ENCODE data around the gene CCNDBP1.
"Not testable (repeated sequence)": the region's sequence is repeated elsewhere in the genome, so short reads cannot be mapped to it uniquely, and the experiment has no call there.

CCNDBP1 gene

DNA sequence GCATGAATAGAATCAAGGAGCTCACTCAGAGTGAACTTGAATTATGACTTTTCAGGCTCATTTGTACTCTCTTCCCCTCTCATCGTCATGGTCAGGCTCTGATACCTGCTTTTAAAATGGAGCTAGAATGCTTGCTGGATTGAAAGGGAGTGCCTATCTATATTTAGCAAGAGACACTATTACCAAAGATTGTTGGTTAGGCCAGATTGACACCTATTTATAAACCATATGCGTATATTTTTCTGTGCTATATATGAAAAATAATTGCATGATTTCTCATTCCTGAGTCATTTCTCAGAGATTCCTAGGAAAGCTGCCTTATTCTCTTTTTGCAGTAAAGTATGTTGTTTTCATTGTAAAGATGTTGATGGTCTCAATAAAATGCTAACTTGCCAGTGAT, 9.6 kb downstream of the CCNDBP1 start:
- no peak for DNase-seq

- DNase-seq, result no peak
Measured at GRCh38 chr15:43196760-43197548, 11.8 kb downstream of the CCNDBP1 start.

- DNase-seq, result not testable (repeated sequence)
Measured at GRCh38 chr15:43197773-43198172, 12.6 kb downstream of the CCNDBP1 start.

DNA sequence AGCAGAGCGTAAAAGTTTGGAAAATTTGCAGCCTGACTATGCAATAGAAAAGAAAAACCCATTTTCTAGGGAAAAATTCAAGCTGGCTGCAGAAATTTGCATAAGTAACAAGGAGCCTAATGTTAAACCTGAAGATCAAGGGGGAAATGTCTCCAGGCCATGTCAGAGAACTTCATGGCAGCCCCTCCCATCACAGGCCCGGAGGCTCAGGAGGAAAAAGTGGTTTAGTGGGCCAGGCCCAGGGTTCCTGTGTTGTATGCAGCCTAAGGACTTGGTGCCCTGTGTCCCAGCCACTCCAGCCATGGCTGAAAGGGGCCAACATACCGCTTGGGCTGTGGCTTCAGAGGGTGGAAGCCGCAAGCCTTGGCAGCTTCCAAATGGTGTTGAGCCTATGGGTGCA, 13.4 kb downstream of the CCNDBP1 start:
- DNase-seq, result not testable (repeated sequence)

GRCh38 chr15:43198992-43199391, 13.8 kb downstream of the CCNDBP1 start:
- DNase-seq, result no peak

GRCh38 chr15:43199945-43200488, 14.8 kb downstream of the CCNDBP1 start:
- DNase-seq, result no peak

DNA sequence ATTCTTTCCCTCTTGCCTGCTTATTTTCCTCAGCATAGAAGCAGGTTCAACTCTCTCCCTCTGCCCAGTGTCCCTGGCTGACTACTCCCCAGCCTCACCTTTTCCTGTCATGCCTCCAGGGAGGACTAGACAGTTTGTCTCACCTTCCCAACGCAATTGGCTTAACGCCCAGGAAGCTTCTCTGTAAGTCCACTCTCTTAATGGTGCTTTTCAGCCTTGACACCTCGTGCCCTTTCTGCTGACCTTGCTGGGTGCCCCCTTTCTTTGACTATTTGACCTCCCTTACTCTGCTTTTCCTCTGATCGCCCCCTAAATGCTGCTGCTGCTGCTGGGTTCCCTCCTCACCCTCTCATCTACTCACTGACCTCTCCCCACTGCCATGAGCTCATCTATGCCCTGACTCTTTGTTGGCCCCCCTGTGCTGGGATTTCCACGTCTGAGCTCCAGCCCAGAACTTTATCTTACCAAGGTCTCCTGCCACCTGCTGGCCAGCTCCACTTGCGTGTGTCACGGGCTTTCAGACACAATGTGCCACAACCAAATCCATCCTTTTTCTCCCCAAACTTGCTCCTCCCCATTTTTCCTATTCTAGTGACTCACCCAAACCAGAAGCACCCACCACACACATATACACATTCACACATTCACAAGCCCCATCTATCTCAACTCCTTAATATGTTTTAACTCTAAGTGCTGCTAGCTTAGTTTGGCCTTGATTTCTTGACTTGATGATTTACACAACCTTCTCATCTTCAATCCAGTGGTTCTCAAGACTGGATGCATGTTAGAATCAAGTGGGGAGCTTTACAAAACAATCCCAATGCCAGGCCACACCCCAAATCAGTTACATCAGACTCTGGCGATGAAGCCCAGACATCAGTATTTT, 19.1 kb downstream of the CCNDBP1 start:
- DNase-seq, result peak; percentile 52

DNA sequence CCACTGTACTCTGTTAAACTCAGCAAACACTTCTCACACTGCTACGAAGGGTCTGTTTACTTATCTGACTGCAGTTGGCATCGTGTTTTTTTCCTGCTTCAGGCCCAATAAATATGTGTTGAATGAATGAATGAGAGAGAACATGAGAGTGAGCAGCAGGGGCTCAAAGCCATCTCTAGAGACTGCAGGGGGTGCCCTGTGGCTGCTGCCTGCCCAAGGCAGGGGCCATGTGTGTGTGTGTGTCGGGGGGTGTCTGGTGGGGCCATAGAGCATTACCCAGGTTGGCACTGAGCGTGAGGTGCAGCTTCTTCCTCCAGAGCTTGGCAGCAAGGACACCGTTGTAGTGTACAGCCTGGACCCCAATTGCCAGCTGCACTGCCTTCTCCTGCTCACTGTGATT, 20.9 kb downstream of the CCNDBP1 start:
- DNase-seq, result no peak

GRCh38 chr15:43207024-43207423, 21.8 kb downstream of the CCNDBP1 start:
- no peak for DNase-seq

DNA sequence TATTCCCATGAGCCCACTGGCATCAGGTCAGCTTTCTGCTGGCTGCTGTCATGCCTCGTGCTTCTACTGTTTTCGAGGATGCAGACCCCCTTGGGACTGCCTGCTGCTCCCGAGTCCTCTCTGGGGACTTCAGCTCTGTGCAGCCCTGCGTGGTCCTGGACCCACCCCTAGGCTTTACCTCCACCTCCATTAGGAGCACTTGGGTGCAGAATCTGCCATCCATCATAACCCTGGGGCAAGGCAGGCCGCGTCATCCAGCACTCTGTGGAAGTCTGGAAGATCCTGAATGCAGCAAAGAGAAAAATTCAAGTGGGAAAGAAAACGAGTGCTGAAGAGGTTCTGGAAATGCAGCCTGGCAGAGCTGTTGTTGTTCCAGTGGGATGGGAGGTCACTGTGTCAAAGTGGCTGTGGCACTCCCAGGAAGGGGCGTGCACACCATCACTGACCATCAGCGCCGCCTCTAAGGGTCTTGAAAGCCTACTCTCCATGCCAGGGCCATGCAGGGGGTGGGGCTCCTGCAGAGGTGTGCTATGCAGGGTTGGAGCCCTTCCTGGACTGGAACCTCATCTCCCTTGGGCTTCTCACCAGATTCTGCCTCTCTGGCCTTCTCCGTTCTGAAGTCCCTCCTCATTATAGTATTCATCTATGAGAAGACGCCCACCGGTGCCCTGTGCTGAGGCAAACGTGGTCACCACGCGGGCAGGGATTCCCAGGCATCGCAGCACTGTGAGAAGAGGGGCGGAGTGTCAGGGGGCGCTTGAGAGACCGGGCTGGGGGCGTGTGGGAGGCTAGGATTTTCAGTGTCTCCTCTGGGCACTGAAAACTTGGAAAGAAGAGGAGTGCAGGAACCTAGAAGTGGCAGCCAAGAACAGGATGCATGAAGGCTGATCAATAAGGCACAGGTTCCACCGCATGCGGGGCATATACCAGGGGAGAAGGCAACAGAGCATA, 23.1 kb downstream of the CCNDBP1 start:
- DNase-seq, result no peak

- no peak for DNase-seq
Measured at GRCh38 chr15:43209059-43209824, 24.0 kb downstream of the CCNDBP1 start.

DNA sequence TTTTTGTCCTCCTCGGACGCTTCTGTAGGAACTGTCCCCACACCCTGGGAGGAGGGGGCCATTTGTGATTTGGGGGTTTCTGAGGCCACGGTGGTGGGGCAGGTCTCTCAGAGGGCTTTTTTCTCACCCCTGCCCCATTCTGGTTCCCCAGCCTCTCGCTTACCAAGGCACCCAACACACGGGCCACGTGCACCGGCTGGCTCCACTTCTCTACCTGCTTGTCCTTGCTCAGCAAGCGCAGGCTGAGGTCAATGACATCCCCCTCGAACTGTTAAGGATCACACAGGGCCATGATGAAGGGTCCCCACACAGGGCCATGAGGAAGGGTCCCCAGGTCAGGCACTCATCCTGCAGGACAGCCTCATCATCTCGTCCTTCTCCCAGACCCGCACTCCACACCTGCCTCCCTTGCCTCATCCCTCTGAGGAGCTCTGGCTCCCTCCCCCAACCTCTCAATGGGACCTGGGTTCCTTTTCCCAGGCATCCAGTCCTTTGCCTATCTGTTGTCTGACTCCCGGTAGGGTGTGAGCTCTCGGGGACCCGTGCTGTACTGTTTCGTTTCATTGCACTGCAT, 25.1 kb downstream of the CCNDBP1 start:
- DNase-seq, result no peak

DNA sequence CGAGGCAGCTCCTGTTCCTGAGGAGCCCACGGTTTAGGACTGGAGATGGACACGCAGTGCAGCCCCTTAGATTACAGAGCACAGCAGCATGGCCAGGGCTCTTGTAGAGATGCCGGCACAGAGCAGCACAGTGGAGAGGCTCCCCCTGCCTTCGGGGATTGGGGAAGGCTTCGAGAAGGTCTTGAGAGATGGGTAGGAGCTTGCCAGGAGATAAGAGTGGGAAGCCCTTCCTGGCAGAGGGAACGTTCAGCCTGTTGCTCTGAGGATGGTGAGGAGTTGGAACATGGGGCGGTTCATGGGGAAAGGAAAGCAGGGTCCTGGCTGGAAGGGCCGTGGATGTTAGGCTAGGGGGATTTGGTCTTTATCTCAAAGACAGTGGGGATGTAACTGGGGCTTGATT, 25.6 kb downstream of the CCNDBP1 start:
- DNase-seq, result no peak

GRCh38 chr15:43211224-43211735, 26.1 kb downstream of the CCNDBP1 start:
- no peak for DNase-seq

DNA sequence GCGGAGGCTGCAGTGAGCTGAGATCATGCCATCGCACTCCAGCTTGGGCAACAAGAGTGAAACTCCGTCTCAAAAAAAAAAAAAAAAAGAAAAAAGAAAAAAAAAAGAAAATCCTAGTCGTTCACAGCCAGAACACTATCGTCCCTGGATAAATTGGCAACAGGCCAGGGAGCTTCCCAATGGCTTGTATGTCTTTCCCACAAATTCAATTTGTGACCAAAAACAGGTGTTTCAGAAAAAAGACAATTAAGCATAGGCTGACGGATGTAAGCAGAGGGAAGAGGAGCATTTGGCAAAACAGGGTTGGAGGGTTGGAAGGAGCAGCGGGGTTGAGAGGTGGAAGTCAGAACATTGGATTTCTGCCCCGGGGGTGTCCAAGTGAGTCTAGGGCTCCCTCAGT, 27.1 kb downstream of the CCNDBP1 start:
- no peak for DNase-seq

GRCh38 chr15:43212951-43213350, 27.7 kb downstream of the CCNDBP1 start:
- DNase-seq, result no peak

- no peak for DNase-seq
Measured at GRCh38 chr15:43213466-43213865, 28.3 kb downstream of the CCNDBP1 start.

- DNase-seq, result no peak
Measured at GRCh38 chr15:43214169-43214568, 29.0 kb downstream of the CCNDBP1 start.

GRCh38 chr15:43214592-43215295, 29.5 kb downstream of the CCNDBP1 start:
- DNase-seq, result no peak

DNA sequence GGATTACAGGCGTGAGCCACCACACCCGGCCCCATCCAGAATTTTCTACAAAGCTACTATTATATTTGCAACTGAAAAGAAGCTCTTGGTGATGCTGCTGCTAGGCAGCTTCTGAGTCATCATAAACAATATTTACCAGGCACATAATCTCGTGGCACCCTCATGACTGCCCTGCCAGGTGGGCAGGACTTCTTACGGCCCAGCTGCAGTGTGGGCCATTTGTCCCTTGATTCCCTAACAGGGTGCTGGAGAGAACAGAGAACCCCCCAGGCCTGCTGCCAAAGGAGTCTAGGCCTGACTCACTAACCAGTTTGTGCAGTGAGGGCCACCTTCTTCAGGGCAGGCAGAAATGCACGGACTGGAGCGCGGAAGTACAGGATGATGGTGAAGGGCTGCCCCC, 30.8 kb downstream of the CCNDBP1 start:
- no peak for DNase-seq

Measured in amniotic stem cell (primary cell).